Fibroblast of lung (primary cell): Measurements from ENCODE around the gene CACNB1. TPM values are rescaled to one million over a fixed set of nuclear protein-coding genes. Genes with fewer than 3 reads are reported as not detected.

Experiments used
- DNase-seq, 2 donors: peaks; one replicate each; pipeline versions ENCODE4 v3.0.0 to v3.0.0-alpha.2; 2010; ENCODE audit warnings: low read depth in 2 of 2
- H2AFZ ChIP-seq: 2 replicates; pipeline ENCODE4 v1.5.1; 2012; ENCODE audit warnings: low read length, control low read depth, inconsistent platforms
- H3K27ac ChIP-seq: 2 replicates; pipeline ENCODE4 v1.5.1; 2011; ENCODE audit warnings: low read length, control low read depth; ENCODE audit not compliant: insufficient read depth
- H3K27me3 ChIP-seq: 2 replicates; pipeline ENCODE4 v1.5.1; 2011; ENCODE audit warnings: mild to moderate bottlenecking, low read length; ENCODE audit not compliant: control insufficient read depth, insufficient read depth
- H3K36me3 ChIP-seq: 2 replicates; pipeline ENCODE4 v1.5.1; 2011; ENCODE audit warnings: low read length; ENCODE audit not compliant: control insufficient read depth, insufficient read depth
- H3K4me1 ChIP-seq: 2 replicates; pipeline ENCODE4 v1.5.1; 2011; ENCODE audit warnings: low read length; ENCODE audit not compliant: control insufficient read depth, insufficient read depth; ENCODE audit errors: extremely low read depth
- H3K4me2 ChIP-seq: 2 replicates; pipeline ENCODE4 v1.5.1; 2011; ENCODE audit warnings: low read length, control low read depth; ENCODE audit not compliant: insufficient read depth; ENCODE audit errors: extremely low read depth
- H3K4me3 ChIP-seq, 4 experiments: fragments of 200-600 bp in 1 of 4; sonication (generic) in 1 of 4; replicated peaks in 1 of 4; 2 replicates each; pipeline ENCODE4 v1.5.1; 2011 to 2016; ENCODE audit warnings: low read length in 4 of 4, low read depth in 3 of 4, mild to moderate bottlenecking in 3 of 4, control low read depth in 2 of 4, inconsistent platforms in 1 of 4, mixed read lengths in 1 of 4; ENCODE audit not compliant: insufficient read depth in 1 of 4; ENCODE audit errors: control extremely low read depth in 1 of 4
- H3K79me2 ChIP-seq: 2 replicates; pipeline ENCODE4 v1.5.1; 2012; ENCODE audit warnings: mild to moderate bottlenecking, low read length, inconsistent platforms; ENCODE audit not compliant: control insufficient read depth, insufficient read depth
- H3K9ac ChIP-seq: 2 replicates; pipeline ENCODE4 v1.5.1; 2011; ENCODE audit warnings: mild to moderate bottlenecking, low read length, control low read depth; ENCODE audit not compliant: insufficient read depth
- H3K9me3 ChIP-seq: 2 replicates; pipeline ENCODE4 v1.5.1; 2012; ENCODE audit warnings: low read depth, low read length; ENCODE audit not compliant: control insufficient read depth, insufficient read depth
- H4K20me1 ChIP-seq: 2 replicates; pipeline ENCODE4 v1.5.1; 2011; ENCODE audit warnings: low read length; ENCODE audit not compliant: control insufficient read depth, insufficient read depth; ENCODE audit errors: extremely low read depth
- EZH2 ChIP-seq: IDR thresholded peaks from 2 replicates; pipeline ENCODE4 v1.5.1; 2012; ENCODE audit warnings: low read length, control low read depth, mild to moderate bottlenecking; ENCODE audit errors: missing control alignments
- polyA plus RNA-seq, 2 donors: library from polyadenylated mRNA; depleted of rRNA in 1 of 2; stranded (reverse) in 1 of 2; unstranded in 1 of 2; fragments of >200 nt; gene quantifications; 2 replicates each; pipeline ENCODE4 v1.2.1, GENCODE V29; 2011 to 2012; ENCODE audit warnings: missing spikeins in 1 of 2
- total RNA-seq: library from RNA; depleted of rRNA; stranded (reverse); fragments of >200 nt; gene quantifications from 2 replicates; pipeline ENCODE4 v1.2.1, GENCODE V29; 2014
- TF ChIP-seq, protein P1 (sequence below), 2 donors: IDR thresholded peaks in 1 of 2; conservative IDR thresholded peaks in 1 of 2; 1 replicate in 1 of 2; 2 replicates in 1 of 2; pipeline ENCODE4 v1.5.1; 2011 to 2012; ENCODE audit warnings: low read length in 2 of 2, control low read depth in 1 of 2, inconsistent platforms in 1 of 2, low read depth in 1 of 2, mild to moderate bottlenecking in 1 of 2

Gene CACNB1
- total and polyA plus RNA-seq, 2 donors (not counting 1 experiment from before 2014, with no cell fraction given), result 5.7 to 5.9 TPM

DNA sequence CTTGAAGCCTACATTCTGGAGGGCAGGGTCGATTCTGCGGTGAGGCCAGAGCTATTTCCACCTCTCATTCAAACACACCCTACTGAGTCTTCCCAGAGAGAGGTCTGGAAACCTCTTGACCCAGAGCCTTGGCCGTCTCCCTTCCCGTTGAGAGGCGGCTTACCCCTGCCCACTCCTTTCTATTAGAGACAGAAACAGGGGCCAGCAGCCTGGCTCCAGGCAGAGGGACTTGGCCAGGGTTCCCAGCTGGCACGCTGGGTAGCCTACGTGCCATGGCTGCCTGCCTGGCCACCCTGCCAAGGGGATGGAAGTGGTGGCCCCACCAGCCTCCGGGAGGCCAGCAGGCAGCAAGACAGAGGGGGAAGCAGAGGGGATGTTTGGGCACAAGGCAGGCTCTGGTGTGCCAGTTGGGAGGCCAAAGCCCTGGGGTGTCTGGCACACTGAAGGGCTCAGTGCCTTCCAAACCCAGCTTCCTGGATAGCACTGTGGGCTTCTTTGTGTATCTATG, 22.2 kb upstream of the CACNB1 start:
- no peaks in the 10 kb centered on the region for H3K4me1 ChIP-seq
- TF ChIP-seq, protein P1, sequence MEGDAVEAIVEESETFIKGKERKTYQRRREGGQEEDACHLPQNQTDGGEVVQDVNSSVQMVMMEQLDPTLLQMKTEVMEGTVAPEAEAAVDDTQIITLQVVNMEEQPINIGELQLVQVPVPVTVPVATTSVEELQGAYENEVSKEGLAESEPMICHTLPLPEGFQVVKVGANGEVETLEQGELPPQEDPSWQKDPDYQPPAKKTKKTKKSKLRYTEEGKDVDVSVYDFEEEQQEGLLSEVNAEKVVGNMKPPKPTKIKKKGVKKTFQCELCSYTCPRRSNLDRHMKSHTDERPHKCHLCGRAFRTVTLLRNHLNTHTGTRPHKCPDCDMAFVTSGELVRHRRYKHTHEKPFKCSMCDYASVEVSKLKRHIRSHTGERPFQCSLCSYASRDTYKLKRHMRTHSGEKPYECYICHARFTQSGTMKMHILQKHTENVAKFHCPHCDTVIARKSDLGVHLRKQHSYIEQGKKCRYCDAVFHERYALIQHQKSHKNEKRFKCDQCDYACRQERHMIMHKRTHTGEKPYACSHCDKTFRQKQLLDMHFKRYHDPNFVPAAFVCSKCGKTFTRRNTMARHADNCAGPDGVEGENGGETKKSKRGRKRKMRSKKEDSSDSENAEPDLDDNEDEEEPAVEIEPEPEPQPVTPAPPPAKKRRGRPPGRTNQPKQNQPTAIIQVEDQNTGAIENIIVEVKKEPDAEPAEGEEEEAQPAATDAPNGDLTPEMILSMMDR (conservative IDR thresholded peaks at IDR 0.05 in 1 of 2, IDR thresholded peaks at IDR 0.05 in 1 of 2; ENCODE audit: low read depth in 1 of 2, low read length in 2 of 2), result no peak
- TF ChIP-seq EZH2, result no peak
- H3K4me3 ChIP-seq, result no peak overlapping the region
- no peak overlapping the region for H2AFZ ChIP-seq
- no peaks in the 10 kb centered on the region for H3K36me3 ChIP-seq
- H3K9me3 ChIP-seq, result no peaks in the 10 kb centered on the region
- peaks cover 42% of the 10 kb centered on the region for H3K27me3 ChIP-seq
- no peak overlapping the region for H3K4me2 ChIP-seq
- H3K9ac ChIP-seq, result no peak overlapping the region
- H3K79me2 ChIP-seq, result no peaks in the 10 kb centered on the region
- no peaks in the 10 kb centered on the region for H4K20me1 ChIP-seq
- no peak overlapping the region for H3K27ac ChIP-seq
- no peak for DNase-seq

DNA sequence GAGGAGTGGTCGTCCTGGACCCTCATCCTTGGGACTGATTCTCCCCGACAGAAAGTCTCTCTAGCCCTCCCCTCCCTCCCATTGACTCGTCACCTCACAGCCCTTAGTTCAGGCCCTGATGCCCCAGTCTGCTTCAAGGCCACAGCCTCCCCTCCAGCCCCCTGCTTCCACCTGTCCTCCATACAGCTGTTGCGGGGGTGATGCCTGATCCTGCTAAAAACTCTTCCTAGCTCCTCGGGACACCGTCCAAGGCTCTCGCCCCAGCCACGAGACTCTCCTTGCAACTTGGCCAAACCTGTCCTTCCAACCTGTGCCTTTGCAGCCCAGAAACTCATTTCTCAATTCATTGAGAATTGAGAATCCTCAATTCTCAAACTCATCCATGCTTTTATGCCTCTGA, 21.4 kb upstream of the CACNB1 start:
- no peak overlapping the region for H3K4me2 ChIP-seq
- H3K36me3 ChIP-seq, result no peaks in the 10 kb centered on the region
- no peaks in the 10 kb centered on the region for H3K4me1 ChIP-seq
- no peaks in the 10 kb centered on the region for H4K20me1 ChIP-seq
- DNase-seq, result no peak
- no peaks in the 10 kb centered on the region for H3K79me2 ChIP-seq
- H3K4me3 ChIP-seq, result no peak overlapping the region
- peaks cover 34% of the 10 kb centered on the region for H3K27me3 ChIP-seq
- H2AFZ ChIP-seq, result no peak overlapping the region
- TF ChIP-seq EZH2, result no peak
- TF ChIP-seq, protein P1 (conservative IDR thresholded peaks at IDR 0.05 in 1 of 2, IDR thresholded peaks at IDR 0.05 in 1 of 2; ENCODE audit: low read depth in 1 of 2, low read length in 2 of 2), result no peak
- H3K9me3 ChIP-seq, result no peaks in the 10 kb centered on the region
- H3K9ac ChIP-seq, result no peak overlapping the region
- H3K27ac ChIP-seq, result no peak overlapping the region

GRCh38 chr17:39217734-39218369, 20.4 kb upstream of the CACNB1 start:
- Histone ChIP-seq H3K27me3 (peaks cover 29% of the 10 kb centered on the region), H3K4me1 (no peaks in the 10 kb centered on the region), H3K36me3 (no peaks in the 10 kb centered on the region), H3K9ac (no peak overlapping the region), H3K9me3 (no peaks in the 10 kb centered on the region), H3K79me2 (no peaks in the 10 kb centered on the region), H3K4me2 (no peak overlapping the region), H2AFZ (no peak overlapping the region), H4K20me1 (no peaks in the 10 kb centered on the region), H3K4me3 (no peak overlapping the region), H3K27ac (no peak overlapping the region)
- DNase-seq, result no peak
- no peak for TF ChIP-seq EZH2
- TF ChIP-seq, protein P1 (conservative IDR thresholded peaks at IDR 0.05 in 1 of 2, IDR thresholded peaks at IDR 0.05 in 1 of 2; ENCODE audit: low read depth in 1 of 2, low read length in 2 of 2), result no peak
